Measurements from ENCODE around the gene ZFYVE28. TPM values are rescaled to one million over a fixed set of nuclear protein-coding genes. Genes with fewer than 3 reads are reported as not detected.

The ZFYVE28 gene
- total and polyA plus RNA-seq, 10 of the 15 experiments (the other 5 are each of a cell fraction or from before 2014, with no cell fraction given) = 0.06 to 1.9 (median 0.22) TPM; not detected in 1

DNA sequence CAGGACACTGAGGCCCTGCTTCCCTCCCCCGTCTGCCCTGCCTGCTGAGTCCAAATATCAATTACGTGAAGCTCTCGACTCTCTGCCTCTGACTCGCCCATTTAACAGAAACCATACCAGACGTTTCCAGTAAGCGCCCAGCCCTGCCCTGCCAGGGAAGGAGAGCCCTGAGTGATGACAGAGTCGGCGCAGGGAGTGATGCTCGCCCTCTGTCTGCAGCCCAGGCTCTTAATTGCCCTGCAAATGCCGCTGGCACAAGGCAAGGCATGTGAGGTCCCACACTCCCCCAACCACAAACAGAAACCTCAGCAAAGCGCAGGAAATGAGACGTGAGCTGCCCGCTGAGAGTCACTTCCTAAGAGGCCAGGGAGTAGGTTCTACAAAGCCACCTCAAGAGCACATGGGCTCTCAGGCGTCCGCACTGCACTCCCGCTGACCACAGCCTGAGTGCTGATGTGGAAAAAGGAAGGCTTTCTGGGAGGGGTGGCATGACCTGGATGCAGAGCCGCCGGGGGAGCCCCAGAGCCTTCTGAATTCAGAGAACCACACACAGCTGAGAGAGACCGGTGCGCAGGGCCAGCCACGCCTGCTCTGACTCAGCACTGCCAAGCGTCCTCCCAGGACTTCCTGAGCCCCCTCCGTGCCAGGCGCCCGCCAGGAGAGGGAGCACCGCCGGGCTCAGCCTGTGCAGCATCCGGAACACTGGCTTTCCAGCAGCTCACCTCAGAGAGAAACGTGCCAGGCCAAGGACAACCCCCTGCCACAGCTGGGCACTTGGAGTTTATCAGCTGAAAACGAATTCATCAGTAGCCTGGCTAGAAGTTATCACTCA, 5.3 kb downstream of the ZFYVE28 start (continued):
- TF ChIP-seq SP1 (IDR thresholded peaks at IDR 0.05; ENCODE audit: low read depth, low read length) (no peak), TARDBP (IDR thresholded peaks at IDR 0.05; ENCODE audit: borderline replicate concordance) (no peak), ATF3 (IDR thresholded peaks at IDR 0.05; ENCODE audit: borderline replicate concordance, extremely low read depth, low read depth, low read length) (no peak), SMAD1 (IDR thresholded peaks at IDR 0.05; ENCODE audit: low read depth, partially characterized antibody) (no peak), RAD21 (IDR thresholded peaks at IDR 0.05; ENCODE audit: insufficient read depth, low read depth, low read length) (no peak), PAX8 (IDR thresholded peaks at IDR 0.05) (no peak), BCLAF1 (IDR thresholded peaks at IDR 0.05) (no peak)

All from GM12878 (cell line).